Renal cortex interstitium (tissue), 11 donors: ENCODE measurements around the gene AMELX. TPM values are rescaled to one million over a fixed set of nuclear protein-coding genes. Genes with fewer than 3 reads are reported as not detected.
A peak's percentile ranks its signal among the peaks of the same experiment; 100 is the strongest.

Source experiments
- DNase-seq, 11 donors: peaks; one replicate each; pipeline ENCODE4 v3.0.0-alpha.2; 2013; ENCODE audit warnings: low read depth in 9 of 11, low spot score in 4 of 11; ENCODE audit errors: extremely low read depth in 1 of 11
- polyA plus RNA-seq, 3 donors: library from polyadenylated mRNA; unstranded; fragments of 120-200 nt; gene quantifications; one replicate each; pipeline ENCODE4 v1.2.1, GENCODE V29; 2013; ENCODE audit not compliant: insufficient read length in 3 of 3

Gene AMELX
- polyA plus RNA-seq, 3 donors: not detected

DNA sequence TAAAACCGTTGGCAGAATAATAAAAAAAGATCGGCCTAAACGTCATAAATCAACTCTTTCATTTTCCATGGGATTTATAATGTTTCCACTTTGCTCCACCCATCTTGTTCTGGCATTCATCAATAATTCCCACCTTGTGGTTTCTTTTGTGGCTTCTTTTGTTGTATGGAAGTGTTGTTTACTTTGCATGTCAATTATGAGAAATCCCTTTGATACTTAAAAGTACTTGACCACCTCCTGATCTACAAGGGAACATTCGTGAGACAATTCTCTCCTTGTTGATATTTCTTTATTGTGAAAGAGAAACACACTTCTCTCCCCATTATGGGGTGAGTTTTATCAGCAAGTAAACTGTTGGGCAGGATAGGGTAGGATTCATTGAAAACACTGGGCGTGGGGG lies 2.8 kb downstream of the AMELX start:
- DNase-seq: no peak

DNA sequence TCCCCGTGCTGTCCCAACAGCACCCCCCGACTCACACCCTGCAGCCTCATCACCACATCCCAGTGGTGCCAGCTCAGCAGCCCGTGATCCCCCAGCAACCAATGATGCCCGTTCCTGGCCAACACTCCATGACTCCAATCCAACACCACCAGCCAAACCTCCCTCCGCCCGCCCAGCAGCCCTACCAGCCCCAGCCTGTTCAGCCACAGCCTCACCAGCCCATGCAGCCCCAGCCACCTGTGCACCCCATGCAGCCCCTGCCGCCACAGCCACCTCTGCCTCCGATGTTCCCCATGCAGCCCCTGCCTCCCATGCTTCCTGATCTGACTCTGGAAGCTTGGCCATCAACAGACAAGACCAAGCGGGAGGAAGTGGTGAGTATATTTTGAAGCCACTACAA lies 5.4 kb downstream of the AMELX start:
- DNase-seq: no peak

DNA sequence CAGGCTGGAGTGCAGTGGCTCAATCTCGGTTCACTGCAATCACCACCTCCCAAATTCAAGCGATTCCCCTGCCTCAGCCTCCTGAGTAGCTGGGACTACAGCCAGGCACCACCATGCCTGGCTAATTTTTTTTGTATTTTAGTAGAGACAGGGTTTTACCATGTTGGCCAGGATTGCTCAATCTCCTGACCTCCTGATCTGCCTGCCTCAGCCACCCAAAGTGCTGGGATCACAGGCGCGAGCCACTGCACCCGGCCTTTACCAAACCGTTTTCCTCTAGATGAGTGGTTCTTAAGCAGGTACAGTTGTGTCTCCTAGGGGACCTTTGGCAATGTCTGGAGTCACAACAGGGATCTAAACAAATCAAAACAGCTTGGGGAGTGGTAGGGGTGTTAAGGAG lies 11.6 kb downstream of the AMELX start:
- no peak for DNase-seq

DNA sequence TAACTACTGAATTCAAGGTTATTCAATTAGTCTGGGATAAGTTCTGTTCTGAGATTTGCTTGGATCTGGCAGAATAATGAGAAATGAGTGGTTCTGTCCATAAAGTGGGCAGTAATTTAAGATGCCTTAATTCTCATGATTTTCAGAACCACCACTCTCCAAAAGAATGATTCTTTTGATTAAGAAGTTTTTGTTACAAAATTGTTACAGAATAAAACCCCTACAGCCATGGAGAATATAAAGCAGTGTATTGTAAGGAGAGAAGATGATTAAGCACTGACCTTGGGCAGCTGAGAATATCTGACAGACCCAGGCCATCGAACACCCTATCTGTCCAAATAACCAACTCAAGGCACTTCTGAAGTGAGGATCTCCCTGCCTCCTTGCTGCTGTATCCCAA lies 12.4 kb downstream of the AMELX start:
- no peak for DNase-seq

DNA sequence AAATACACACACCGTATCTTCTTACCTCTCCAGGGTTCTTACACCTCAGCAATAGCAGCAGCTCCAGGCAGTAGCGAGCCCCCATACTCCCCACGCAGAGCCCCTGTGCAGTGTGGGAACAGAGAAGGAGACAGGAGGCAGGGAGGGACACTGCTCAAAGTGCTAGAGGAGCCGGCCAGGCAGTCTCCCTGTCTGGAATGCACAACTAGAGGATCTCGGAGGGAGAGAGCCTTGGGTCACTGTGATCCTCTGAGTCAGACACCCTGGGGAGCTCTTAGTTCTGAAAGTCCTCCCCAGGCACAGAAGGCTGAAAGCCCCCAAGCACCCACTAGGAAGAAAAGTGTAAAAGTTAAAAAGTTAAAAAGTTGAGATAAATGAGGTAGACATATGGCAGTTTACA lies 16.0 kb downstream of the AMELX start:
- DNase-seq: no peak

DNA sequence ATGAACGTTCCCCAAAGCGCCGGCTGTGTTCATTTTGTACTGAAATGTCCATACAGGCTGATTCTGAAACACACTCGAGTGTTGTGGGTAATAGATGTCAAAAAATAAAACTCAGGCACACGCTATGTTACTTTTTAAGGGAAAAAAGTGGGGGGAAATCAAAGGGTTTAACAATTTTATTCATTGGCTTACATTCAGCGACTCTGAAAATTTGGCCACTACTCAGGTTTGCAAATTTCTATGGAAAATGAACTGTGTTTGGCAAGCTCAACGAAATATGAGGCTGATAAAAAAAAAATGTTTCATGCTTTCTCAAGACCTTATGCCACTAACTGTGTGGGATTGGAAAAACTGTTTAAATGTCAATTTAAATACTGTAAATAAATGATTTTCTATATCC lies 18.5 kb downstream of the AMELX start:
- DNase-seq: no peak

DNA sequence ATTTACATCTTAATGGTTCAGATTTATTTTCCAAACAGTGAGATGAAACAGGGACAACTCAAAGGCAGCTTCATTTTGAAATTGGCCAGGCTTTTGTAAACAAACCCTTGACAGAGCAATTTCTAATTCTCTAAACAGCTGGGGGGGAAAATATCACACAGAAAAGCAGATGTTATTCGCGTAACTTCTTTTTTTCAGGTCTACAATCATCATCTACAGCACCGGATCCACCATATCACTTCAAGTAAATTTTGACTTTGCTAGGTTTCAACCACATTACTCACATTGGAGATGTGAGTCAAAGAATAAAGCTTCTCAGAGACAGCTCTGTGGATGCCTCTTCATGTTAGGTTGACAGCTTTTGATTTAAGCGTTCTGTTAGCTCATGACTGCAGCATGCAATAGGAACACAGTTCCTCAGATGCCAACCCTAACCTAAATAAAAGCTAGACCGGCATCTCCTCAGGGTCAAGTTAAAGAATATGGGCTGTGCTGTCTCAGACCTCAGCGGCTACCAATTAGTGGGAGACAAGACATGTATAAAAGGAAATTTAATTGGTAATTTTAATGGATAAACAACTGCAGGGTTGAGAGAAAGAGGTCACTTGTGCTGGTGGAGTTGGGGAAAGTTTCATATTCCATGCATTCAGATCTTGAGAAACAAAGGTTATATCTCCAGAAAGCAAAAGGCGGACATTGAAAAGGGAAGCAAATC lies 26.8 kb downstream of the AMELX start:
- no peak for DNase-seq

DNA sequence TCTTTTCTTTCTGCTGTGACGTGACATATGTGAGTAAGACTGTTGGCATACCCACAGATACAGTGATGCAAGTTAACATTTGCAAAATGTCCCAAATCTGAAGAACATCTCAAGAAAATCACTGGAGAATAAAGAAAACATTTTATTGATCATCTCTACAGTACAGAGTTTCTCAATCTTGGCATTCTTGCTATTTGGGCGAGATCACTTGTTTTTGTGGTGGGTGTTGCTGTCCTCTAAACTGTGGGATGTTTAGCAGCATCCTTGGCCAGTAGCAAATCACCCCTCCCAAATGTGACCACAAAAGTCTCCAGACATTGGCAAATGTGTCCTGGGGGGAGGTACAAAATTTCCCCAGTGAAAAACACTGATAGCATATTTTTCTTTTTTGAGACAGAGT lies 28.8 kb downstream of the AMELX start:
- no peak for DNase-seq

DNA sequence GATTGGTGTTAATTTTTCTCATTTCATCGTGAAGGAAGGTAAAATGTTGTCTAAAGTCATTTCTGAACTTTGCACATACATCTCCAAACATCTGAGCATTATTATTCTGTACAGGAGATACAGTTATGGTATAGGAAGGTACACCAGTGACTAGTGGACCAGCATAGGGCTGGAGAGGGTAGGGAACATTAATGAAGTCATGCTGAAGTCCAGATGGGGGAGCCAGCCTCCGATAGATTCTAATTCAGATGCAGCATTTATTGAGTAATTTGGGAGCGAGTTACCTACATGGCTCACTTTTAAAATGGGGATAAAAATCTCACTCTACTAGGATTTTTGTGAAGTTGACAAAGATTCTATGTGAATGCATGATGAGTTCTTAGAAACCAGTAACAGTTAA lies 34.9 kb downstream of the AMELX start:
- no peak for DNase-seq

DNA sequence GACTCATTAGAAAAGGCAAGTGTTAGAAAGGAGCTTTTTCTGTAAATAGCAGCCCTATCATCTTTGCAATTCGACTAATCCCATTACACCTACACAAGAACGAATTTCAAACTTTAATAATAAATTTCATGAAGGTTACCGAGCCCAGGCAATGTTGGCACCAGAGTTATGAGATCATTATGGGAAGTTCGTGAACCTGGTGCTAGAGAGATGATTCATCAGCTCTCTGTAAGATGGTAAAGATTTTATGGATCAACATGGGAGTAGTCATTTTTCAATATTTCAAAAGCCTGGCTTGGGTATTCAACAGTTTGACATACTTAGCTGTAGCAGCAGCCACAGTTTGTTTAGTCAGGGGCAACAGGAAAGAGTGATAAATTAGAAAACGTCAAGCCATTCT lies 35.8 kb downstream of the AMELX start:
- DNase-seq: no peak

DNA sequence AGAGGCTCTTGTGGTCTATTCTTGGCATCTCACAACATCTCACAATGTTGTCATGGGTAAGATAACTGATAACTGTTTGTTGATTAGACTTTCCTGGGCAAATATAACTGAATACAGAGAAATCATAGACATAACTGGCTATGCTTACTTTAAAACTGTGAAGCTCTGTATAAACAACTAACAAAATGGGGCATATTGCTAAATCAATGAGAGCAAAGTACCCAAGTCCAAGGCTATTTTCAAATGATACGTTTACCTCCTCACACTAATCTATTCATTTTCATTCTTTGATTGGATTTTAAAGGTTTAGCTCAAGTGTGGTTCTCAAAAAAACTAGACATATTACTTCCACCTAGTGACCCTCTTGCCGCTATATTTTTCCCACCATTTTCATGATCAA lies 38.6 kb downstream of the AMELX start:
- no peak for DNase-seq

DNA sequence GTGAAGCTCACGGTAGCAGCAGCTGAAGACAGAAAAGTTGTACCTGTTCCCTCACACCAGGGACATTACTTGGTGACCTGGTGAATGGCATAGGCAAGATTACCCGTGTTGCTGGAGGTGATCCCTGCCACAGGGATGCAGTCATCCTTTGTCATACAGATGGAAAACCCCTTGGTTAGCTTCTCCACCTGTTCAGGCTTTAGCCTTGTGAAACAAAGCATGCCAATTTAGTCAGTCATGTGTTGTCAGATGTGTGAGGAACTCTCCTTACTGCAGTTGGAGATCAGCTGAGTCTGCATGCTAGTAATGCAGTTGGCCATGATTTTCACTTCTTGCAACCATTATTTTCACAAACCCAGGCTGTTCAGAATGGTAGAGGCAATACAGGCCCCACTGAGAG lies 41.0 kb downstream of the AMELX start:
- DNase-seq: no peak

DNA sequence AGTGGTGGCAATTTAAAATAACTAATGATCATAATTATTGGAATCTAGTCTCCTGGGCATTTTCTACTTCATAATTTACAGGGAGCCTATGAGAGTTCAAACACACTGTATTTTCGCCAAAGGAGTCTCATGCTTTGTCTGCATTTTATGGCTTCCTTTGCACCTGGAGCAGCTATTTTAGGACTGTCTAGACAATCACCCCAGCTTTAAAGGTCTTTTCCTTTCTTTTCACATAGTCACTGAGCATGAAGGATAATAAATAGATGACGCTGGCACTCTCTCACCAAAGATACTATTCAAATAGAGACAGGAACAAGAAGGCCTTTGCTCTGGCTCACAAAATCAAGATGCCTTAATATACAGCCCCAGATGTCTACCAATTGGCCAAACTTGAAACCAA lies 43.0 kb downstream of the AMELX start:
- no peak for DNase-seq

DNA sequence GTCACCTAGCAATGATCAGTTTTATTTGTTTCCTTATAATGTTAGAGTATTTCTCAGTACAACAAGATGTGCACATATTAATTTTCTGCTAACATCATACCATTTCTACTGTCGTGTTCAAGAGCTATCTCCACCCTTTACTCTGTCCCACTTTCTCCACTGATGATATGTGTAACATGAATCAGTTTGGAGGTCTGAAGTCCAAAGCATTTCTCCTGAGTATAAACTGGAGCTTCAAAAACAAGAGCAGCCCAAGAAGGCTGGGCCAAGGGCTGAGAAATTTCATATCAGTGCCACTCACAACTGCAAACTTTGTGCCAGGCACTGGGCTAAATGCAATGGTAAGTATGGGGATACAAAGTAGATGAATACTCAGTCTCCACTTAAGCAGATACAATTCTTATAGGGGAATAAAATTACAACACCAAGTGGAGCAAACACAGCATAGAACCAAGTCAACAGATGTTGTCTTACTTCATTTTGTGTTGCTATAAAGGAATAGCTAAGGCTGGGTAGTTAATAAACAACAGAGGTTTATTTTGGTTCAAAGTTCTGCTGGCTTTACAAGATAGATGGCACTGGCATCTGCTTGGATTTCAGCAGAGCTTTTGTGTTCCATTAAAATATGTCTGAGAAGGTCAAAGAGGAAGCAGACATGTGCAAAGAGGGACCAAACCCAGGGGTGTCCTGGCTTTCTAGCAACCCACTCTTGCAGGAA lies 44.2 kb downstream of the AMELX start:
- DNase-seq: no peak

DNA sequence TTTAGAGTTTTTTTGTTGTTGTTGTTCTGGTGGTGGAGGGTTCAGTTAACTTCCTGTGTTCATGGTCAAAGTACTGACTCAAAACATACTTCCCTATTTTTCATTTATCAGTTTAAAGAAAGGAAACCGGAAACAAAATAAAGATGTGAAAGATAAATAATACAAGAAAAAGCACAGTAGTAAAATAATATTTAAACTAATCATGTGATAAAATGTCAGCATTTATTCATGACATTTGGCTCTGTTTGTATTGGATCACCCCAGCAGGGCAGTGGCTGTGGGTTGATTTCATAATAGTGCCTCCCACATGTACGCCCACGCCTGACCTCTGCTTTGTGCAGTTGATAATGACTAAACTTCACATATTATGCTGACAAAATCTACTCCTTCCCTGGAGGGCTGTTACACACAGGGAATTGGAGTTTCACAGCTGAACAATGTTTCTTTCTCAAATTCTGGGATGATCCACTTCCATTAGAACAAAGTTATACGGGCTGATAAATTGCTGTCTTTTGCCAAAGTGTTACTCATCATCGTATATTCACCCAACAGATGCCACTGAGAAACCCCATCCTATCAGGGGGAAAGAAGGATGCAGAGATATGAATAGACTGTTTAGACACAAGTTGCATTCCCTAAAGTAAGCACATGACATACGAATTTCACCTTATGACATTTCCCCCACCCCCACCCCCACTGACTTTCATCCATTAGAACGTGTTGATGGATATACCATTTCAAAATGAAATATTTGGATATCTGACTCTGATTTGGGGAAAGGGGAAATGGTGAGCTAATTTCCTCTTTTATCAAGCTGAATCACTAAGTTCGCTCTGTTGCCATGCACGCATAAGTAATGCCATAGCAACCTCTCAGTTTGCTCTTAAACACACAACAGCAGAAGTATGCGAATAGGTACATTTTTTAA lies 48.3 kb downstream of the AMELX start:
- peak in 5 of 11 donors; percentile 21 to 45 (median 28) for DNase-seq

DNA sequence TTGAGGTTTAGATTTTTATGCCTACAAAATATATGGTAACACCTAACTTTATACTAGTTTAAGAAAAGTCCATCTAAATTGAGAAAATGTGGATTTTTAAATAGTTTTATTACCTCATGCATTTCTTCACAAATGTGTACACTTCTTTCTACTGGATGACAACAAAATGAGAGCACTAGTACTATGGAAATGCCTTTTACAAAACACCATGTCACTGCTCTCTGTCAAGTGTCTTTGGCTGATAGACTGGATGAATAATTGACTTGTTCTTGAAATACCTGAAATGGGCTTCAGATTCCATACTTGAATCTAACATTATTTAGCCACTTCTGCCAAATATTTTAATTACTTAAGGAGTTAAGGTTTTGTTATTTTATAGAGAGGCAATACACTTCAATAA lies 49.5 kb downstream of the AMELX start:
- no peak for DNase-seq

DNA sequence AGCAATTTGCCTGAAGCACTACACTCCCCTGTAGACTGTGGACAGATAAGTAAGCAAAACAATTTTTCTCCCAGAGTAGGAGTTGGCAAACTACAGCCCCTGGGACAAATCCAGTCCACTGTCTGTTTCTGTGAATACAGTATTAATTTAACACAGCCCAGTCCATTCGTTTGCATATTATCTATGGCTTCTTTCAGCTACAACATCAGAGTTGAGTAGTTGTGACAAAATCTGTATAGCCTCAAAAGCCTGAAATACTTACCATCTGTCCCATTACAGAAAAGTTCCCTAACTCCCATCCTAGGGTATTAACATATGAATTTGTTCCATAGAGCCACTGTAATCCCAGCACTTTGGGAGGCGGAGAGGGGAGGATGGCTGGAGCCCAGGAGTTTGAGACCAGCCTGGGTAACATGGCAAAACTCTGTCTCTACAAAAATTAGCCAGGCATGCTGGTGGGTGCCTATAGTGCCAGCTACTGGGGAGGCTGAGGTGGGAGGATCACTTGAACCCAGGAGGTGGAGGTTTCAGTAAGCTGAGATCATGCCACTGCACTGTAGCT lies 53.0 kb downstream of the AMELX start:
- no peak for DNase-seq

DNA sequence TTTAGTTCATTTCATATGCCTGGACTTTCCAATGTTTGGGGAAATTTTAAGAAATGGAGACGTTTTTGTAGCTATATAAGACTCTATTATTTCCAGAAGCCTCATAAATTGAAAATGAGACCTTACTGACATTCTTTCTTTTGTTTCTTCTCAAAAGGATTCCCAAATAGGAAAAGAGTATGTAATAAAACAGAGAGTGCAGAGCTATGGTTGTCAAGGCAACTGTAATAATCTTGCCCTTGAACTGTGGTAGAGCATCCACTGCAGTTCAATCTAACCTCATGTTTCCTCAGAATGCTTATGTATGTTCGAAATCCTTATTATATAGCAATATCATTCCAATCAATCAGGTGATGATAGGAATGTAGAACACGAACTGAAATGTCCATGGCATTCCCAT lies 54.1 kb downstream of the AMELX start:
- DNase-seq: no peak

DNA sequence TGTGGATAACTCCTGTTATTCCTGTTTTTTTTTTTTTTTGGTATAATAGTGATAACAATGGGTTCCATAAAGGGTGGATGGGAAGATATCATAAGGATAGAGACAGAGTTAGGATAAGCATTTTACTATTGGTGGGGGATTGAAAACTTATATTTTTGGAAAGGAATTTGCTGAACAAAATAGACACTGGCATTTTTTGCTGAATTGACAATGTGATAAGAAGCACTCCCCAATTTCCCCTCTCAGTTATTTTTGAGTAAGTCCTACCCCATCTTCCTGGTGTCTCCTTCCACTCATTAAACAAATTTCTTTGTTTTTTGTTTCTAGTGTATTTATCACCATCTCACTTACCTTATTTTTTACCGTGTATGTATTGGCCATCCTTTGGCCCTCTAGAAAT lies 55.8 kb downstream of the AMELX start:
- no peak for DNase-seq
